ENCODE data around the gene IL17RC.
"Not testable (repeated sequence)": the region's sequence is repeated elsewhere in the genome, so short reads cannot be mapped to it uniquely, and the experiment has no call there.

IL17RC gene

DNA sequence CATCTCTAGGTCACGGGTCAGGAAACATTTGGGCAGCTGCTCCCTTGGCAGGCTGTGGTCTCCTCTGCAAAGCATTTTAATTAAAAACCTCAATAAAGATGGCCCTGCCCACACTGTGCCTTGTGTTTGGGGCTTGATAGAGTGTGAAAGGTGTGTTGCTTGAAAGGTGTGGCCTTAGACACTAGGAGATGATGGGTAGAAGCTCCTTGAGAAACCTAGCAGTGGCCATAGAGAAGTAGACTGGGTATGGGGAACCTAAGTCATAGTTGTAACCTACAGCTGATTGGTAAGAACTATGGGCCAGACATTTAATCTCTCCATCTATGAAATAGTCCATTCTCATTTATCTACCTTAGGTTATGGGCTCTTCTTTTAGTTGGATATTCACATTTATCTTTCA lies 23.2 kb upstream of the IL17RC start:
- DNase-seq (ENCODE audit: insufficient read length, low spot score) (no peak), FAIRE-seq (no peak)
- TF ChIP-seq POLR2AphosphoS5 (IDR thresholded peaks at IDR 0.05; ENCODE audit: low read depth, low read length) (no peak), SPI1 (IDR thresholded peaks at IDR 0.05; ENCODE audit: low read depth, low read length) (no peak), POU2F2 (IDR thresholded peaks at IDR 0.05; ENCODE audit: low read depth, low read length) (no peak)

DNA sequence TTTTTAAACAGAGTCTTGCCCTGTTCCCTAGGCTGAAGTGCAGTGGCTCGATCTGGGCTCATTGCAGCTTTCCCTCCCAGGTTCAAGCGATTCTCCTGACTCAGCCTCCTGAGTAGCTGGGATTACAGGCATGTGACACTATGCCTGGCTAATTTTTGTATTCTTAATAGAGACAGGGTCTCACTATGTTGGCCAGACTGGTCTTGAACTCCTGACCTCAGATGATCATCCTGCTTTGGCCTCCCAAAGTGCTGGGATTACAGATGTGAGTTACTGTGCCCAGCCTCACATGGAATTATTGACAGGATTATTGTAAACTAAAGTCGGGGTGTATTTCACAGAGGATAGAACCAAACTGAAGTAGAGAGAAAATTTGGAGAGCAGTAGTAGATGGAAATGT lies 21.2 kb upstream of the IL17RC start:
- not testable (repeated sequence) for FAIRE-seq; DNase-seq (ENCODE audit: insufficient read length, low spot score)

DNA sequence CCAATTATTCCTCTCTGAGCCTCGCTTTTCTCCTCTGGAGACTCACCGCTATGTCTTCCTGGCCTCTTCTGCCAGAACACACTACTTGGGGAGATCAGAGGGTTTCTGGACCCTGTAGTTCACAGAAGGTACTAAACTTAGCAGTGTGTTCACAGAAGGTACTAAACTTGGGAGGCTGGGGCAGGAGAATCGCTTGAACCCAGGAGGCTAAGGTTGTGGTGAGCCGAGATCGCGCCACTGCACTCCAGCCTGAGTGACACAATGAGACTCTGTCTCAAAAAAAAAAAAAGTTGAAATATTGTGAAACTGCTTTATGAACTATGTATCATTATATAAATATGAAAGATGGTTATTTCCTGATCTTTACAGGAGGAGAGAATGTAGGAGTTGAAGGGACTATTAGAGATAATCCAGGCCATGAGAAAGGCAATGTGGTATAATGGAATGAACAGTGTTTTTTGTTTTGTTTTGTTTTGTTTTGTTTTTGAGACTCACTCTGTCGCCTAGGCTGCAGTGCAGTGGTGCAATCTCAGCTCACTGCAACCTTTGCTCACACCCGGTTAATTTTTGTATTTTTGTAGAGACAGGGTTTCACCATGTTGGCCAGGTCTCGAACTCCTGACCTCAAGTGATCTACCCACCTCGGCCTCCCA lies 20.0 kb upstream of the IL17RC start:
- not testable (repeated sequence) for FAIRE-seq; DNase-seq (ENCODE audit: insufficient read length, low spot score)

DNA sequence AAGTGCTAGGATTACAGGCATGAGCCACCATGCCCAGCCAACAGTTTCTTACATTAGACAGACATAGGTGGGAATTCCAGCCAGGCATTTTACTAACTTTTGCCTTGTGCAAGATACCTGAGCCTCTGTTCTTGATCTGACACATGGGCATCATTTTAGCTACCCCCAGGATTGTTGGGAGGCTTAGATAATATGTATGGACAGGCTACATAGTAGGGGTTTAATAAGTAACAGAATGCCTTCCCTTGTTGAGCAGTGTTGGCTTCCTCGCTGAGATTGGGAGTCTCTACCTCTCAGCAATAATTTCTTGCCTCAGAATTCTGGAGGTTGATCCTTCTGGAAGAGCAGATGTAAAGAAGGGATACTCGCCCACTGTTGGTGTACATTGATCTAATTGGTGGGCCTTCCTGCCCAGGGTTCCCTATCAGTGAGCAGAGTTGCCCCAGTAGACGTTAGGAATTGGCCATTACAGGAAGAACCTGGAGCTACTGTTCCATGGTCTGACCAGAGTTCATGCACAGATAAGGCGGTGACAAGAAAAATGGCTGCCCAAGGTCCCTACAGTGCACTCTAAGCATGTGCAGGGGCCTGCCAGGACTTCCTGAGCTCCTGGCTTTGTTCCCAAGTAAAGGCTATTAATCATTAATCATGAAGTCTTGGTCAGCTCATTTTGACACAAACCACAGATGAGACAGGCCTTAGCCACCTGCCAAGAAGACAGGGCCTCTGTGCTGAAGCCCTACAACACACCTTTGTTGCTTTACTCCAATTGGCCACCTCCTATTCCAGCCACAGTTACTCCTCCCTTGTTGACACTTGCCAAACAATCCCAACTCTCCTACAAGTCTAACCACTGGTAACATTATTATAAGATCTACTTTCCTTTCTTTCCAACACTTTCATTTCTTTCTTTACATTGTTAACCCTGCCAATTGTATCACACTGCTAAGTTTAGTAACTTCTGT lies 19.2 kb upstream of the IL17RC start:
- TF ChIP-seq POU2F2 (IDR thresholded peaks at IDR 0.05; ENCODE audit: low read depth, low read length) = no peak
- no peak for TF ChIP-seq PAX5 (IDR thresholded peaks at IDR 0.05; ENCODE audit: insufficient read depth, low read length, severe bottlenecking)
- TF ChIP-seq SPI1 (IDR thresholded peaks at IDR 0.05; ENCODE audit: low read depth, low read length) = no peak
- TF ChIP-seq POLR2AphosphoS5 (IDR thresholded peaks at IDR 0.05; ENCODE audit: low read depth, low read length) = no peak
- DNase-seq (ENCODE audit: insufficient read length, low spot score) (no peak), FAIRE-seq (no peak)

DNA sequence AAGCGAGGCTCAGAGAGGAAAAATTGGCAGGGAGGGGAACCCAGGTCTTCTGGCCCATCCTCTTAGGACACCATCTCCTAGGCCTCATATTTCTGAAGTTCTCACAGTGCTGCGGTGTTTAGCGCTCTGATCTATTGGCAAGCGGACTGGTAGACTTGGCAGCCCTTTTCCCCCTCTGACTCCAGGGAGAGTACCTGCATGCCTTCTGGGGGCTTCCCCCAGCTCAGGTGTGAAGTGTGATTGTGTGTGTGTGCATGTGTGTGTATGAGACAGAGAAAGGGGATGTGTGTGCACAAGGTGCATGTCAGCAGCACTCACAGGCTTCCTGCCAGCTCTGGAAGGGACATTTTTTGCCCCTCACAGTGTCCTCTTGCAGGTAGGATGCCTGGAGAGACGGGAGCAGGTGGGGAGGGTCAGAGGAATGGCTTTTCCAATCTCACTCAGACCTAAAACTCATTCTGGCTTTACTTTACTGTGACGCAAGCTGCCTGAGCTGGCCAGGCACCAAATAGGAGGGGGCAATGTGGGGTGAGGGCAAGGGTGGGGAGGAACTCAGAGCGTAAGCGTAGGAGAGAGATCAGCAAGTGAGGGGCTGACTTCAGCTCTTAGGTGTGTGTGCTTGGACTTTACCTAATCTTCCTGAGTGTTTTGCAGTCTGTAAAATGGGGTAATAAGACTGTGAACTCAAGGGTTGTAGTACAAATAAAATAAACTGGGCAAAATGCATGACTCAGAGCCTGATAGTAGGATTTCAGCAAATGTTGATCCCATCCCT lies 18.2 kb upstream of the IL17RC start:
- DNase-seq (ENCODE audit: insufficient read length, low spot score) (no peak), FAIRE-seq (no peak)
- TF ChIP-seq POU2F2 (IDR thresholded peaks at IDR 0.05; ENCODE audit: low read depth, low read length) (no peak), SPI1 (IDR thresholded peaks at IDR 0.05; ENCODE audit: low read depth, low read length) (no peak), POLR2A (IDR thresholded peaks at IDR 0.05; ENCODE audit: low read depth, low read length) (no peak), PAX5 (IDR thresholded peaks at IDR 0.05; ENCODE audit: insufficient read depth, low read length, severe bottlenecking) (no peak), TAF1 (IDR thresholded peaks at IDR 0.05; ENCODE audit: low read depth, low read length) (no peak)

DNA sequence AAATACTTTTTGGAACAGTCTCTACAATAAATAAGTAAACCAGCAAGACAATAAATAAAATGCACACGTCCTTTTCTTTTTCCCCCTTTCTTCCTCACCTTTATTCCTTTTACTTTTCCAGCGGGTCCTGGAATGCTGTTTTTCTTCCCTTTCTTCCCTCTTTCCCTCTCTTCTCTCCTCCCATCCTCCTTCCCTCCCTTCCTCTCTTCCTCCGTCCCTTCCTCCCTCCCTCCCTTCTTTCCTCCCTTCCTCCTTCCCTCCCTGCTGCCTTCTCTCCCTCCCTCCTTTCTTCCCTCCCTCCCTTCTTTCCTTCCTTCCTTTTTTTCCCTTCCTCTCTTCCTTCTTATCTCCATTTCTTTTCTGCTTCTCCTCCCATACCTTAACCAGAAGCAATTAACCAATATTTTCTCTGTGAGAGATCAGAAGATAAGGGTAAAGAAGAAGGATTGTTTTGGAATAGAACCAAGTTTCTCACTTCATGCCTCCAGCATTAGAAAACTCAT lies 17.6 kb upstream of the IL17RC start:
- FAIRE-seq = no peak
- DNase-seq (ENCODE audit: insufficient read length, low spot score) = no peak
- no peak for TF ChIP-seq PAX5 (IDR thresholded peaks at IDR 0.05; ENCODE audit: insufficient read depth, low read length, severe bottlenecking)
- no peak for TF ChIP-seq TAF1 (IDR thresholded peaks at IDR 0.05; ENCODE audit: low read depth, low read length)
- TF ChIP-seq POLR2A (IDR thresholded peaks at IDR 0.05; ENCODE audit: low read depth, low read length) = no peak
- TF ChIP-seq POLR2AphosphoS5 (IDR thresholded peaks at IDR 0.05; ENCODE audit: low read depth, low read length) = no peak
- TF ChIP-seq SPI1 (IDR thresholded peaks at IDR 0.05; ENCODE audit: low read depth, low read length) = no peak
- no peak for TF ChIP-seq POU2F2 (IDR thresholded peaks at IDR 0.05; ENCODE audit: low read depth, low read length)

DNA sequence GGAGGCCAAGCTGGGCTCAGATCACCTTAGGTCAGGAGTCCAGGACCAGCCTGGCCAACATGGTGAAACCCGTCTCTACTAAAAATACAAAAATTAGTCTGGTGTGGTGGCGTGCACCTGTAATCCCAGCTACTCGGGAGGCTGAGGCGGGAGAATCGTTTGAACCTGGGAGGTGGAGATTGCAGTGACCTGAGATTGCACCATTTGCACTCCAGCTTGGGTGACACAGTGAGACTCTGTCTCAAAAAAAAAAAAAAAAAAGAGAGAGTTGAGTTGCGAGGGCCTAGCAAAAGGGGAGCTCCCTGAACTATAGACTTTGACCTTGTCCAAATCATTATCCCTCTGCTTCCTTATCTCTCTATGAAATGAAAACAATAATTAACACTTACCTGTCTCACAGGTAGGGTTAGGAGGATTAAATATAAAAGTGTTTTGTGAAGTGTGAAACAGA lies 15.9 kb upstream of the IL17RC start:
- DNase-seq (ENCODE audit: insufficient read length, low spot score); FAIRE-seq: not testable (repeated sequence)

DNA sequence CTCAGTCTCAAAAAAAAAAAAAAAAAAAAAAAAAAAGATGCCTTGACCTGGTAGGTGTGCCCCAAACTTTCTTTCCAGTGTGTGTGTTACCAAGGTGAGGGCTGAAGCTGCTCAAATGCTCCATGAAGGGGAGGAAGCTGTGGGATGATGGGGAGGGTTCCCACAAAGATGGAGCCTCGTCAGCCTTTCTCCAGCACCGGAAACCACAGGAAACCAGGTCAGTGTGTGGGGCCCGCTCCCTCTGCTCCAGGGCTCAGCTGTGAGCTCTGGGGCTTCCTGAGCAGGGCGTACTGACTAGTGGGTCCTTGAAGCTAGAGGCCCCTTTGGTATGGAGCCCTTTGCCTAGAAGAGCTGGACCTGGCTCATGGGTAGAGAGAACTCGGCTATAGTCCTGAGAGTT lies 14.9 kb upstream of the IL17RC start:
- no peak for TF ChIP-seq POLR2A (IDR thresholded peaks at IDR 0.05; ENCODE audit: low read depth, low read length)
- no peak for TF ChIP-seq POU2F2 (IDR thresholded peaks at IDR 0.05; ENCODE audit: low read depth, low read length)
- TF ChIP-seq TAF1 (IDR thresholded peaks at IDR 0.05; ENCODE audit: low read depth, low read length) = no peak
- no peak for TF ChIP-seq POLR2AphosphoS5 (IDR thresholded peaks at IDR 0.05; ENCODE audit: low read depth, low read length)
- no peak for TF ChIP-seq SPI1 (IDR thresholded peaks at IDR 0.05; ENCODE audit: low read depth, low read length)
- no peak for TF ChIP-seq PAX5 (IDR thresholded peaks at IDR 0.05; ENCODE audit: insufficient read depth, low read length, severe bottlenecking)
- DNase-seq (ENCODE audit: insufficient read length, low spot score) = no peak
- FAIRE-seq = no peak

DNA sequence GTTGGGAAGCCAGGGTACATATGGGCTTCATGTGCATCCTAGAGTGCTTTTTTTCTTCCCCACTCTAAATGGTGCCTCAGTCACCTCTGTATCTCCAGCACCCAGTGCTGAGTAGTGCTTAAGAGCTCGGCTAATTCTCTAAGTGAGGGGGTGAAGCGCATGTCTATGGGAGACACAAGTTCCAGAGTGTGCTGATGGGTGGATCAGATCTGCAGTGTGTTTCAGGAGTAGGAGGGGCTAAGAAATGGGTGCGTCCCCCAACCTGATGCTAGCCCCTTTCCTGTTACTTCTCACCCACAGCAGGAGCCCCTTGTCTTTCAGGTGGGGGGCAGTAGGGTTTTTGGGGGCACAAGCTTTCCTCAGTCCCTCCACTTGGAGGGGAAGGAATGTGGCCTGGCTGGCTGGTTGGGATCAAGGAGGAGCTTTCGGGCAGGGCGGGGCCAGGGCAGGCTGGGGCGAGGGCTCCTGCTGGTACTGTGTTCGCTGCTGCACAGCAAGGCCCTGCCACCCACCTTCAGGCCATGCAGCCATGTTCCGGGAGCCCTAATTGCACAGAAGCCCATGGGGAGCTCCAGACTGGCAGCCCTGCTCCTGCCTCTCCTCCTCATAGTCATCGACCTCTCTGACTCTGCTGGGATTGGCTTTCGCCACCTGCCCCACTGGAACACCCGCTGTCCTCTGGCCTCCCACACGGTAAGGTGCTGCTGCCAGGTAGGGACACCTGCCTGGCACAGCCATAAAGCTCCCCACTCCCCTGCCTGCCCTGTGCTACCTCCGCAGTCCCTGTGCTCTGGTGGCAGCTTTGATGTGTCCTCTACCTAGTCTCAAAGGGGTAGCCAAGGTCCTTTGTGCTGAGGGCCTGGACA lies 14.3 kb upstream of the IL17RC start, which contains the start of gene IL17RE:
Gene IL17RE (plus strand): TSS at position 477 of the 866 bp plus-strand sequence. CDS start 85 bp downstream, at position 562.
- no peak for DNase-seq (ENCODE audit: insufficient read length, low spot score)
- TF ChIP-seq POU2F2 (IDR thresholded peaks at IDR 0.05; ENCODE audit: low read depth, low read length) (no peak), POLR2AphosphoS5 (IDR thresholded peaks at IDR 0.05; ENCODE audit: low read depth, low read length) (no peak), SPI1 (IDR thresholded peaks at IDR 0.05; ENCODE audit: low read depth, low read length) (no peak), PAX5 (IDR thresholded peaks at IDR 0.05; ENCODE audit: insufficient read depth, low read length, severe bottlenecking) (no peak), POLR2A (IDR thresholded peaks at IDR 0.05; ENCODE audit: low read depth, low read length) (no peak), TAF1 (IDR thresholded peaks at IDR 0.05; ENCODE audit: low read depth, low read length) (no peak)
- no peak for FAIRE-seq

Measured in GM12891 (cell line).